Osteoblast (primary cell): ENCODE data around the gene PDE8B. TPM values are rescaled to one million over a fixed set of nuclear protein-coding genes. Genes with fewer than 3 reads are reported as not detected.

Source experiments
- DNase-seq: peaks from one replicate; pipeline ENCODE4 v3.0.0; 2011; ENCODE audit warnings: low spot score, mixed read lengths; ENCODE audit not compliant: insufficient read length; ENCODE audit errors: missing footprints
- H2AFZ ChIP-seq: 2 replicates; pipeline ENCODE4 v1.6.0; 2011; ENCODE audit warnings: mild to moderate bottlenecking, low read length
- H3K27ac ChIP-seq: 2 replicates; pipeline ENCODE4 v1.5.1; 2011; ENCODE audit warnings: mild to moderate bottlenecking, low read depth, low read length, moderate library complexity
- H3K27me3 ChIP-seq: 2 replicates; pipeline ENCODE4 v1.6.0; 2012; ENCODE audit warnings: mild to moderate bottlenecking, control low read depth, inconsistent platforms, low read length, moderate library complexity; ENCODE audit not compliant: insufficient read depth
- H3K36me3 ChIP-seq: 2 replicates; pipeline ENCODE4 v1.5.1; 2011; ENCODE audit warnings: mild to moderate bottlenecking, low read length, control low read depth, moderate library complexity; ENCODE audit not compliant: insufficient read depth
- H3K4me1 ChIP-seq: 2 replicates; pipeline ENCODE4 v1.5.1; 2011; ENCODE audit warnings: mild to moderate bottlenecking, low read length, control low read depth, moderate library complexity; ENCODE audit not compliant: insufficient read depth
- H3K4me2 ChIP-seq: 2 replicates; pipeline ENCODE4 v1.6.0; 2011; ENCODE audit warnings: mild to moderate bottlenecking, low read length; ENCODE audit not compliant: insufficient read depth
- H3K4me3 ChIP-seq: fragments of 200-600 bp; sonication (generic); 3 replicates; pipeline ENCODE4 v1.5.1; 2012; ENCODE audit warnings: mild to moderate bottlenecking, low read length, inconsistent platforms; ENCODE audit not compliant: insufficient read depth
- H3K79me2 ChIP-seq: 2 replicates; pipeline ENCODE4 v1.6.0; 2012; ENCODE audit warnings: mild to moderate bottlenecking, low read length, control low read depth, inconsistent platforms; ENCODE audit not compliant: insufficient read depth
- H3K9me3 ChIP-seq: 2 replicates; pipeline ENCODE4 v1.5.1; 2011; ENCODE audit warnings: low read depth, low read length, control low read depth
- H4K20me1 ChIP-seq: 2 replicates; pipeline ENCODE4 v1.6.0; 2012; ENCODE audit warnings: mild to moderate bottlenecking, low read length, control low read depth; ENCODE audit not compliant: insufficient read depth
- total RNA-seq: library from RNA; depleted of rRNA; stranded (reverse); fragments of >200 nt; gene quantifications from 2 replicates; pipeline ENCODE4 v1.2.3, GENCODE V29; 2012
- TF ChIP-seq, protein P1 (sequence below): IDR thresholded peaks from 2 replicates; pipeline ENCODE4 v1.5.1; 2011; ENCODE audit warnings: mild to moderate bottlenecking, low read depth, low read length, moderate library complexity; ENCODE audit errors: extremely low read depth

Gene PDE8B
- total RNA-seq, 1 donor = under 0.01 TPM

DNA sequence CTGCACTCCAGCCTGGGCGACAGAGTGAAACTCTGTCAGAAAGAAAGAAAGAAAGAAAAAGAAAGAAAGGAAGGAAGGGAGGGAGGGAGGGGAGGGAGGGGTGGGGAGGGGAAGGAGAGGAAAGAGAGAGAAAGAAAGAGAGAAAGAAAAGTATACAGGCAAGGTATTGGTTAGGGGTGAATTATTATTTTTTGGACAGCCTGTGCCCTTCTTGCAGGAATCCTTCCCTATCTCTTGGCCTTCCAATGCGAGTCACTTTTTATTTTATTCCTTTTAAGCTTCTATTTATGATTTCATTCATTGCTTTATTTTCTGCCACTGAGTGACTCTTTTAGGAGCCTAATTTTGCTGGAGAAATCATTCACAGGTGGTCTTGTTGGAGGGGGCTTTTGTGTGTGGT is 98.7 kb downstream of the PDE8B start:
- Histone ChIP-seq H3K27me3 (no peaks in the 10 kb centered on the region), H3K4me2 (no peak overlapping the region), H3K9me3 (no peaks in the 10 kb centered on the region), H3K79me2 (no peaks in the 10 kb centered on the region), H3K4me3 (no peak overlapping the region), H4K20me1 (no peaks in the 10 kb centered on the region), H3K36me3 (no peaks in the 10 kb centered on the region), H3K27ac (no peak overlapping the region), H3K4me1 (peaks cover 13% of the 10 kb centered on the region), H2AFZ (no peak overlapping the region)
- no peak for DNase-seq
- TF ChIP-seq, protein P1, sequence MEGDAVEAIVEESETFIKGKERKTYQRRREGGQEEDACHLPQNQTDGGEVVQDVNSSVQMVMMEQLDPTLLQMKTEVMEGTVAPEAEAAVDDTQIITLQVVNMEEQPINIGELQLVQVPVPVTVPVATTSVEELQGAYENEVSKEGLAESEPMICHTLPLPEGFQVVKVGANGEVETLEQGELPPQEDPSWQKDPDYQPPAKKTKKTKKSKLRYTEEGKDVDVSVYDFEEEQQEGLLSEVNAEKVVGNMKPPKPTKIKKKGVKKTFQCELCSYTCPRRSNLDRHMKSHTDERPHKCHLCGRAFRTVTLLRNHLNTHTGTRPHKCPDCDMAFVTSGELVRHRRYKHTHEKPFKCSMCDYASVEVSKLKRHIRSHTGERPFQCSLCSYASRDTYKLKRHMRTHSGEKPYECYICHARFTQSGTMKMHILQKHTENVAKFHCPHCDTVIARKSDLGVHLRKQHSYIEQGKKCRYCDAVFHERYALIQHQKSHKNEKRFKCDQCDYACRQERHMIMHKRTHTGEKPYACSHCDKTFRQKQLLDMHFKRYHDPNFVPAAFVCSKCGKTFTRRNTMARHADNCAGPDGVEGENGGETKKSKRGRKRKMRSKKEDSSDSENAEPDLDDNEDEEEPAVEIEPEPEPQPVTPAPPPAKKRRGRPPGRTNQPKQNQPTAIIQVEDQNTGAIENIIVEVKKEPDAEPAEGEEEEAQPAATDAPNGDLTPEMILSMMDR = no peak

DNA sequence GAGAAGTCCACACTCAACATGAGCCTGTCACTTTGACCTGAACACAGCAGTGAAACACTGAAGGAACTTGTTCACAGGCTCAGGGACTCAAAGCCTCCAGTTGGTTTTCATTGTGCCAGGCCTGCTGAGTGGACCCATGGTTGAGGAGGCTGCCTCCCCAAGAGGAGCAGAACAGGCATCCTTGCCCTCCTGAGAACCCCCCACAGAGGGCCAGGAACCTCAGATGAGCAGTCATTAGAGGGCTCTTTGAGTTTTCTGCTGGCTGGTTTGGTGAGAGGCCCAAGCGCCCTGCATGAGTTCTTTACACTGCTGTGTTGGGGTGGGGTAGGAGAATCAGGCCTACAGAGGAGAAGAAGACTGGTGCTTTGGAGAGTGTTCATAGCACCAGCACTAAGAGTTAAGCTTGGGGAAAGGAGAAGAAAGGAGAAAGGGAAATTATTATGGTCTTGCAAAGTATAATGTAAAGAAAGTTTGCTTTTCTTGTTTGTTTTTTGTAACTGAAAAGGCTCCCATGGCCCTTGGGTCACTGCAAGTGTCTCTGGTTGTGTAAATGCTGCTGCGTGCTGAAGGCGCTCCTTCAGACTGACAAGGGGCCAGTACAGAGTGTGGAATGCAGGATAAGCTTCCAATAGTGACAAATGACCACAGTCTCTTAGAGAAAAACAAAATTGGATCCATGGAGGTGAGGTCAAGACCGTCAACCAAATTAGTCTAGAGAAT is 100.2 kb downstream of the PDE8B start:
- H3K9me3 ChIP-seq = no peaks in the 10 kb centered on the region
- no peaks in the 10 kb centered on the region for H3K27me3 ChIP-seq
- no peak overlapping the region for H3K4me2 ChIP-seq
- H3K79me2 ChIP-seq = no peaks in the 10 kb centered on the region
- H4K20me1 ChIP-seq = no peaks in the 10 kb centered on the region
- no peak overlapping the region for H3K4me3 ChIP-seq
- TF ChIP-seq, protein P1 = no peak
- no peak overlapping the region for H3K27ac ChIP-seq
- H2AFZ ChIP-seq = no peak overlapping the region
- H3K36me3 ChIP-seq = no peaks in the 10 kb centered on the region
- peaks cover 9% of the 10 kb centered on the region for H3K4me1 ChIP-seq
- no peak for DNase-seq

DNA sequence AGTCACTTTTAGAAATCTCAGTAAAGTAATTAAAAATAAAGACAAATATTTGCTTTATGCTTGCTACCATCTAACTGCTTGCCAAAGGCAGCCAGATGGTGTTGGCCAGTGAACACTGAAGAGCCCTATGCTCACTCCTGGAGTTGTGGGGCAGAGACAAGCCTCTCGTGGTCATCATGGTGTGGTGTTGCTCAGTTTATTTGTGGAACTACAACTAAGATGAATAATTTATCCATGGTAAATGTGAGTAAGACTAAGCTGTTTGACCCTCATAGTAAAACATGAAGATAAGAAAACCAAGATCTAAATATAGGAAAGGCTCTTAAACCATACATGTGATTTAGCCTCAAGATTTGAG is 100.7 kb downstream of the PDE8B start:
- Histone ChIP-seq H3K27ac (no peak overlapping the region), H3K9me3 (no peaks in the 10 kb centered on the region), H3K27me3 (no peaks in the 10 kb centered on the region), H3K36me3 (no peaks in the 10 kb centered on the region), H3K79me2 (no peaks in the 10 kb centered on the region), H4K20me1 (no peaks in the 10 kb centered on the region), H3K4me3 (no peak overlapping the region), H2AFZ (no peak overlapping the region), H3K4me2 (no peak overlapping the region), H3K4me1 (peaks cover 4% of the 10 kb centered on the region)
- peak; percentile 83 for DNase-seq
- TF ChIP-seq, protein P1 = no peak

DNA sequence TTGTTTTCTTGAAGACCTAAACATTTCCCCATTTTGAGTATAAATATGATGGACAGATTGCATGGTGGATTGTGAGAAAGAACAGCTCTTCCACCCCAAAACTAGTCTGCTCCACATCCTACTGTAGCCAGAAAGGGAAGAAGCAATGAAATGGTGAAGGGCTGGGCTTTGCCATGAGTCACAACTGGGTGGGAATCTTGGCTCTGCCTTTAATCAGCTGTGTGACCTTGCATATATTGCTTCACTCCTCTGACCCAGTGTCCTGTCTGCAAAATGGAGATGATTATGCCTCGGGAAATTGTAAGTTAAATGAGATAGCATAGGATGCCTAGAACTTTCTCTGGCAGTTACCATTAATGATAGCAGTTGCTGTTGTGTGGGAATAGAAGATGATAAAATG is 101.9 kb downstream of the PDE8B start:
- H3K79me2 ChIP-seq = no peaks in the 10 kb centered on the region
- H3K4me3 ChIP-seq = no peak overlapping the region
- H2AFZ ChIP-seq = no peak overlapping the region
- no peaks in the 10 kb centered on the region for H3K4me1 ChIP-seq
- no peaks in the 10 kb centered on the region for H4K20me1 ChIP-seq
- H3K36me3 ChIP-seq = no peaks in the 10 kb centered on the region
- H3K9me3 ChIP-seq = no peaks in the 10 kb centered on the region
- no peaks in the 10 kb centered on the region for H3K27me3 ChIP-seq
- H3K4me2 ChIP-seq = no peak overlapping the region
- TF ChIP-seq, protein P1 = no peak
- H3K27ac ChIP-seq = no peak overlapping the region
- DNase-seq = peak; percentile 75
